ENCODE data around the gene TMEM128.

DNA sequence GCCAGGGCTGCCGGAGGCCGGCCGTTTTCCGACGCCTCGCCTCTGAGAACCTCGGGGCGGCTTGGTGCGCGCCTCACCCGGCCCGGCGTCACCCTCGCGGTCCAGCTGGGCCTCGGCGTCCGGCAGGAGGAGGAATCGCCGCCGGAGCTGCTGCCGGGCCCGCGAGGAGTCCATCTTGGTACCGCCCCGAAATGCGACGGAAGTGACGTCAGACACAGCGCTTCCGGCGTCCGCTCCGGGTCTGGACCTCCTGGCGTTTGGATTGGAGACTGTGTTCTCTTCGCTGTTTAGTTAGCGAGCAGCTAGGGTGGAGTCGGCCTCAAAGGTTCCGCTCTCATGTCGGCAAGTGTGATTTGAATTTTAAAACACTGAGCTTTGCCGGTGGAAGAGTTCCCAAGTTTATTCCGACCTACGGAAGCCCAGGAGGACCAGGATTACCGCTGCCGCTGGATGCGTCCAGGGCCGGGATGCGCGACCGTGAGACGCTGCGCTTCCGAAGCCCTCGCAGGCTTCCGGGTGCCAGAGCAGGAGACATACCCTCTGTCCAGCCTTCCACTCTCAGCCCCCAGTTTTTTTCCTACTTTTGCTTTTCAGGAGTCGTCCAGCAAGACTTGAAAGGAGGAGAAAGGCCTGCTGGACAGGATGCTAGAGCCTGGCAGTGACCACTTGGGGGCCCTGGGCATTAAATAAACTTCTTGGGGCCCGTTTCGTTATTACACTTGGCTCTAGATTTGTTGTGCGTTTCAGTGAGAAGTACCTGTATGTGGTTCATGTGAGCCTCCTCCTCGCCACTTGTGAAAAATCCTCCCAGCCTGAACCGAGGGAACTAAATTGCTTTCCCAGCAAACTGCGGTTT lies at the start of gene TMEM128:
- TF ChIP-seq, protein P1, sequence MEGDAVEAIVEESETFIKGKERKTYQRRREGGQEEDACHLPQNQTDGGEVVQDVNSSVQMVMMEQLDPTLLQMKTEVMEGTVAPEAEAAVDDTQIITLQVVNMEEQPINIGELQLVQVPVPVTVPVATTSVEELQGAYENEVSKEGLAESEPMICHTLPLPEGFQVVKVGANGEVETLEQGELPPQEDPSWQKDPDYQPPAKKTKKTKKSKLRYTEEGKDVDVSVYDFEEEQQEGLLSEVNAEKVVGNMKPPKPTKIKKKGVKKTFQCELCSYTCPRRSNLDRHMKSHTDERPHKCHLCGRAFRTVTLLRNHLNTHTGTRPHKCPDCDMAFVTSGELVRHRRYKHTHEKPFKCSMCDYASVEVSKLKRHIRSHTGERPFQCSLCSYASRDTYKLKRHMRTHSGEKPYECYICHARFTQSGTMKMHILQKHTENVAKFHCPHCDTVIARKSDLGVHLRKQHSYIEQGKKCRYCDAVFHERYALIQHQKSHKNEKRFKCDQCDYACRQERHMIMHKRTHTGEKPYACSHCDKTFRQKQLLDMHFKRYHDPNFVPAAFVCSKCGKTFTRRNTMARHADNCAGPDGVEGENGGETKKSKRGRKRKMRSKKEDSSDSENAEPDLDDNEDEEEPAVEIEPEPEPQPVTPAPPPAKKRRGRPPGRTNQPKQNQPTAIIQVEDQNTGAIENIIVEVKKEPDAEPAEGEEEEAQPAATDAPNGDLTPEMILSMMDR (IDR thresholded peaks at IDR 0.05): peak; percentile 11; the same call in 1 of the 2 replicates
- TF ChIP-seq ZFX (IDR thresholded peaks at IDR 0.05; ENCODE audit: borderline replicate concordance): no peak

Data from 22Rv1 (cell line).